Neuronal stem cell (in vitro differentiated cells): Measurements from ENCODE around the gene NELFCD.

Experiments
- DNase-seq: peaks from one replicate; pipeline ENCODE4 v3.0.0-alpha.2; 2013; ENCODE audit warnings: low spot score
- H2AFZ ChIP-seq: one replicate; pipeline ENCODE4 v1.6.1; 2013; ENCODE audit warnings: mild to moderate bottlenecking, low read length, inconsistent platforms
- H2AK5ac ChIP-seq: 2 replicates; pipeline ENCODE4 v1.6.1; 2013; ENCODE audit warnings: low read depth, mild to moderate bottlenecking, inconsistent platforms, low read length, moderate library complexity, mixed read lengths
- H2BK120ac ChIP-seq: 2 replicates; pipeline ENCODE4 v1.6.1; 2013; ENCODE audit warnings: low read depth, mild to moderate bottlenecking, inconsistent platforms, low read length, moderate library complexity, mixed read lengths
- H2BK12ac ChIP-seq: one replicate; pipeline ENCODE4 v1.6.1; 2013; ENCODE audit warnings: low read length, inconsistent platforms
- H2BK15ac ChIP-seq: 2 replicates; pipeline ENCODE4 v1.6.1; 2013; ENCODE audit warnings: mild to moderate bottlenecking, low read length, inconsistent platforms, mixed read lengths
- H2BK5ac ChIP-seq: one replicate; pipeline ENCODE4 v1.6.1; 2013; ENCODE audit warnings: inconsistent platforms, mild to moderate bottlenecking, low read length, moderate library complexity
- H3K14ac ChIP-seq: one replicate; pipeline ENCODE4 v1.6.1; 2013; ENCODE audit warnings: low read length, inconsistent platforms
- H3K18ac ChIP-seq: 2 replicates; pipeline ENCODE4 v1.6.1; 2013; ENCODE audit warnings: low read length, inconsistent platforms
- H3K23ac ChIP-seq: 2 replicates; pipeline ENCODE4 v1.6.1; 2013; ENCODE audit warnings: low read depth, mild to moderate bottlenecking, mixed read lengths, low read length, inconsistent platforms; ENCODE audit not compliant: poor library complexity
- H3K27ac ChIP-seq: replicated peaks from 3 replicates; pipeline ENCODE4 v1.5.1; 2013; ENCODE audit warnings: low read length, inconsistent platforms
- H3K27me3 ChIP-seq, 3 experiments: 2 replicates each; pipeline ENCODE4 v1.6.1; 2013; ENCODE audit warnings: low read length in 3 of 3, mild to moderate bottlenecking in 2 of 3, inconsistent platforms in 1 of 3, low read depth in 1 of 3, mixed read lengths in 1 of 3, moderate library complexity in 1 of 3; ENCODE audit not compliant: control insufficient read depth in 3 of 3, insufficient read depth in 3 of 3
- H3K36me3 ChIP-seq, 2 donors: replicated peaks in 1 of 2; 2 replicates each; pipeline ENCODE4 v1.6.1; 2013; ENCODE audit warnings: low read length in 2 of 2; ENCODE audit not compliant: control insufficient read depth in 2 of 2, insufficient read depth in 2 of 2
- H3K4ac ChIP-seq: 2 replicates; pipeline ENCODE4 v1.6.1; 2013; ENCODE audit warnings: inconsistent platforms, mild to moderate bottlenecking, low read length, moderate library complexity
- H3K4me1 ChIP-seq, 2 donors: 1 replicate in 1 of 2; 2 replicates in 1 of 2; pipeline ENCODE4 v1.6.1; 2013; ENCODE audit warnings: low read length in 2 of 2, low read depth in 1 of 2; ENCODE audit not compliant: control insufficient read depth in 2 of 2, insufficient read depth in 1 of 2
- H3K4me2 ChIP-seq: one replicate; pipeline ENCODE4 v1.6.1; 2013; ENCODE audit warnings: mild to moderate bottlenecking, low read length, inconsistent platforms; ENCODE audit not compliant: insufficient read depth, poor library complexity, severe bottlenecking
- H3K4me3 ChIP-seq, 2 donors: 2 replicates each; pipeline ENCODE4 v1.5.1; 2013; ENCODE audit warnings: low read length in 2 of 2, mild to moderate bottlenecking in 2 of 2, inconsistent platforms in 1 of 2, moderate library complexity in 1 of 2
- H3K79me1 ChIP-seq: one replicate; pipeline ENCODE4 v1.6.1; 2013; ENCODE audit warnings: low read depth, mild to moderate bottlenecking, inconsistent platforms, low read length, moderate library complexity
- H3K9ac ChIP-seq: one replicate; pipeline ENCODE4 v1.6.1; 2013; ENCODE audit warnings: mild to moderate bottlenecking, low read depth, low read length, inconsistent platforms; ENCODE audit not compliant: poor library complexity
- H3K9me3 ChIP-seq, 2 donors: replicated peaks in 1 of 2; 2 replicates each; pipeline versions ENCODE3 to v1.6.1; 2013; ENCODE audit warnings: low read length in 2 of 2, mild to moderate bottlenecking in 2 of 2, inconsistent platforms in 1 of 2, low read depth in 1 of 2, mixed read lengths in 1 of 2, moderate library complexity in 1 of 2; ENCODE audit not compliant: control insufficient read depth in 2 of 2, insufficient read depth in 1 of 2
- H4K8ac ChIP-seq: one replicate; pipeline ENCODE4 v1.6.1; 2013; ENCODE audit warnings: low read depth, mild to moderate bottlenecking, inconsistent platforms, low read length, moderate library complexity
- H4K91ac ChIP-seq: one replicate; pipeline ENCODE4 v1.6.1; 2013; ENCODE audit warnings: low read length, low read depth, mild to moderate bottlenecking, inconsistent platforms; ENCODE audit not compliant: poor library complexity
- WGBS, 2 donors: extraction: QIAGEN DNeasy Blood & Tissue Kit; methylation state at CpG; one replicate each; pipeline ENCODE4 v1.1.7; 2013; ENCODE audit warnings: missing lambda C conversion rate in 2 of 2, mixed read lengths in 1 of 2; ENCODE audit not compliant: insufficient read length in 2 of 2, insufficient replicate concordance in 1 of 2; ENCODE audit errors: extremely low coverage in 2 of 2; 5-methylcytosine and 5-hydroxymethylcytosine counted together

The NELFCD gene

GRCh38 chr20:58993332-58994248, 12.5 kb downstream of the NELFCD start:
- Histone ChIP-seq H3K4me2 (no peak overlapping the region), H3K36me3 (peaks cover 55 to 87% of the 10 kb centered on the region in 2 donors), H2AK5ac (no peak overlapping the region), H2AFZ (no peak overlapping the region), H3K4ac (no peak overlapping the region), H2BK120ac (no peak overlapping the region), H4K91ac (no peak overlapping the region), H3K9me3 (peaks cover 0 to 1% of the 10 kb centered on the region in 2 donors), H3K23ac (no peak overlapping the region), H2BK12ac (no peak overlapping the region), H2BK15ac (no peak overlapping the region), H3K14ac (no peak overlapping the region), H3K18ac (no peak overlapping the region), H2BK5ac (no peak overlapping the region), H3K4me3 (no peak overlapping the region), H4K8ac (no peak overlapping the region), H3K4me1 (no peaks in the 10 kb centered on the region), H3K27ac (no peak overlapping the region), H3K79me1 (no peaks in the 10 kb centered on the region), H3K9ac (no peak overlapping the region), H3K27me3 (no peaks in the 10 kb centered on the region)
- DNase-seq = no peak
- WGBS, 2 donors = no CpG with 5 or more reads among the region's 23 CpGs

GRCh38 chr20:58994390-58995159, 13.5 kb downstream of the NELFCD start:
- Histone ChIP-seq H3K23ac (no peak overlapping the region), H3K4ac (no peak overlapping the region), H3K27me3 (no peaks in the 10 kb centered on the region), H4K91ac (no peak overlapping the region), H2BK120ac (no peak overlapping the region), H3K36me3 (peaks cover 47 to 77% of the 10 kb centered on the region in 2 donors), H3K14ac (no peak overlapping the region), H4K8ac (no peak overlapping the region), H3K4me3 (no peak overlapping the region), H3K4me2 (no peak overlapping the region), H2AFZ (no peak overlapping the region), H3K4me1 (no peaks in the 10 kb centered on the region), H2AK5ac (no peak overlapping the region), H2BK12ac (no peak overlapping the region), H2BK15ac (no peak overlapping the region), H2BK5ac (no peak overlapping the region), H3K79me1 (no peaks in the 10 kb centered on the region), H3K9me3 (peaks cover 0 to 1% of the 10 kb centered on the region in 2 donors), H3K18ac (no peak overlapping the region), H3K27ac (no peak overlapping the region), H3K9ac (no peak overlapping the region)
- DNase-seq = no peak
- WGBS, 2 donors = no CpG with 5 or more reads among the region's 17 CpGs

- Histone ChIP-seq H3K79me1 (no peaks in the 10 kb centered on the region), H3K4me1 (no peaks in the 10 kb centered on the region), H2BK15ac (no peak overlapping the region), H3K23ac (no peak overlapping the region), H3K14ac (peak overlapping the region; percentile 22), H3K18ac (no peak overlapping the region), H2BK12ac (no peak overlapping the region), H2AK5ac (no peak overlapping the region), H2AFZ (no peak overlapping the region), H3K27me3 (no peaks in the 10 kb centered on the region), H3K4me2 (no peak overlapping the region), H3K9me3 (peaks cover 0 to 1% of the 10 kb centered on the region in 2 donors), H3K36me3 (peaks cover 41 to 68% of the 10 kb centered on the region in 2 donors), H2BK5ac (no peak overlapping the region), H3K4ac (no peak overlapping the region), H3K27ac (no peak overlapping the region), H3K4me3 (no peak overlapping the region), H2BK120ac (no peak overlapping the region), H4K91ac (no peak overlapping the region), H4K8ac (no peak overlapping the region), H3K9ac (no peak overlapping the region)
- no peak for DNase-seq
- no CpG with 5 or more reads among the region's 18 CpGs for WGBS, 2 donors
Measured at GRCh38 chr20:58995461-58996225, 14.6 kb downstream of the NELFCD start.
